K562 (cell line): ENCODE results near the gene BIRC6.

Experiments
- EP300 ChIP-seq: IDR thresholded peaks from 2 replicates; pipeline ENCODE4 v1.6.1; 2012; ENCODE audit warnings: low read length, improper control_type of control experiment
- LEF1 ChIP-seq: fragments of 450-650 bp; IDR thresholded peaks from 2 replicates; pipeline ENCODE4 v1.6.1; 2016; ENCODE audit warnings: mild to moderate bottlenecking
- USF1 ChIP-seq: sonication (generic); formaldehyde crosslinking; IDR thresholded peaks from 2 replicates; pipeline ENCODE4 v1.9.0; 2022; ENCODE audit warnings: mild to moderate bottlenecking, missing genetic modification reagents

- TF ChIP-seq LEF1 (no peak), USF1 (CRISPR knock-in tag) (no peak), EP300 (no peak)
These were observed 268.0 kb downstream of the BIRC6 start for GRCh38 chr2:32624812-32625211.
